SU-DHL-6 (cell line): ENCODE results near the gene PCSK9.

Experiments
- CTCF ChIP-seq: fragments of 200-600 bp; sonication (generic); IDR thresholded peaks from one replicate; pipeline ENCODE4 v1.5.1; 2017; ENCODE audit warnings: antibody characterized with exemption, mild to moderate bottlenecking, low read length, moderate library complexity; ENCODE audit not compliant: insufficient read depth, poor library complexity, severe bottlenecking
- EZH2phosphoT487 ChIP-seq: fragments of 200-600 bp; sonication (generic), shearing (Covaris generic); conservative IDR thresholded peaks from 2 replicates; pipeline ENCODE4 v1.6.1; 2018; ENCODE audit warnings: mild to moderate bottlenecking, antibody characterized with exemption, low read length, moderate library complexity, mixed read lengths

- TF ChIP-seq CTCF (no peak), EZH2phosphoT487 (no peak)
Observed at GRCh38 chr1:54996869-54997710, 42.3 kb upstream of the PCSK9 start.
